HG03558 (cell line): ENCODE data around the gene ZNG1A.
"Not testable (repeated sequence)": the region's sequence is repeated elsewhere in the genome, so short reads cannot be mapped to it uniquely, and the experiment has no call there.

Source experiments
- ATAC-seq: cut with Tn5 transposase; IDR thresholded peaks from one replicate; pipeline ENCODE4 v1.9.1; 2021; ENCODE audit warnings: moderate number of reproducible peaks; ENCODE audit not compliant: unreplicated experiment; ENCODE audit errors: extremely low read depth

Gene ZNG1A

DNA sequence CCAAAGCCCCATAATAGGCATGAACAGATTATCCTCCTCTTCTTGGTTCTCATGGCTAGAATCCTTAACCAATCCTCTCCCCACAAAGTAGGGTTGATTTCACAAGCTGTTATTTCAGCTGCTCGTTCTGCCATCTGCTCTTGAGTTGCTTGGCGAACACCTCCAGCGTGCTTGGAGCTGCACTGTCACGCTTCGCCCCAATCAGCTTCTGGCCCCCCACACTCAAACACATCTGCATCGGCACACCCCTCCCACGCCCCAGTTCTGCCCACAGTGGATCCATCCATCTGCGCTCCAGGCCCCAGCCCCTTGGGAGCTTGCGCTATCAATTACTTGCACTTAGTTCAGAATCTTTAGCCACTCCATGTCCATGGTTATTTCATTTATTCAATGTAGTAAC lies 78.4 kb downstream of the ZNG1A start:
- ATAC-seq: not testable (repeated sequence)

DNA sequence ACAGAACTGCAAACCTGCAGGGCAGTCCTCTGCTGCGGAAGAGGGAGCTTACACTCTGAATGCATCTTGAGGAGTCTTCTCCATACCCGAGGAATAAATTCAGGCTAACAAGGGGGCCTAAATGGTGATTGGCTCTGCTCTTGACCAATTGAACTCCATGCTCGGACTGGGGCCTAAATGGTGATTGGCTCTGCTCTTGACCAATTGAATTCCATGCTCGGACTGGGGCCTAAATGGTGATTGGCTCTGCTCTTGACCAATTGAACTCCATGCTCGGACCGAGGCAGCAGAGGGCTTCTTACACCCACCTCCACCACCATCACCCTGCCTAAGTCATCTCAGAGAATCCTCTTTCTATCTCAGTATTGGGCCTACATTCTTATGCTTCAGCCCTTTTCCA lies 79.0 kb downstream of the ZNG1A start:
- not testable (repeated sequence) for ATAC-seq

GRCh38 chr9:98775-99174 lies 80.1 kb downstream of the ZNG1A start:
- ATAC-seq: not testable (repeated sequence)

DNA sequence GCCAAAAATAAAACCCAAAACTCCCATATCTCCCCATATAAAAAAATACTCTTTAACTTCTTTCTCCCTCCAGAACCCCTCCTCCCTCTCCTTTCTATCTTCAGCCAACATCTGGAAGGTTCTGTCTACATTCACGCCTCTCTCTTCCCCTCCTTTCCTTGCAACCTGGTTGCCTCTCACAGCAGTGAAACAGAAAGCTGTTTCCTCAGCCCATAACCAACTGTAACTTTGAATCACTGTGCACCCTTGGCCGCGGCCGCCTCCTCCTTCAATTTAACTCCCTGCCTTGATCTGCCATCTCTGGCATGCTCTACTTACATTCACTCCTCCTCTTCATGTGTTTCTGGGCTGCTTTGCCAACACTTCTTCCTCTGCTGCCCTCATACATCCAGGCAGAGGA lies 83.9 kb downstream of the ZNG1A start:
- ATAC-seq: not testable (repeated sequence)

DNA sequence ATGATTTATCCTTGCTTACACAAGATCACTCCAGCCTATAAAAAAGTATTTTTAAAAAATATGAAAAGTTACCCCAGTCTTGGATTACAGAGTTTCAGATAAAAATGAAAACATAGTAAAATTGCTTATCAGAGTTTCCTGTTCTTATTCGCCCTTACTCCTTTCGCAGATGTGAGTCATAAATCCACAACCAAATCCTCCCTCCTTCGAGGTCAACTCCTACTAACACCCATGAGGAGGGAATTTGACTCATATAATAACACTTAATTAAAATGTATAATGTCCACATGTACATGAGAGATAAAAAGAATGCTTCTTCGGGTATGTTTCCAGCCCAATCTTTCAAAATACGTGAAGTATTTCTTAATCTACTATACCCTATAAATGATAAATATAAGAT lies 84.5 kb downstream of the ZNG1A start:
- not testable (repeated sequence) for ATAC-seq

DNA sequence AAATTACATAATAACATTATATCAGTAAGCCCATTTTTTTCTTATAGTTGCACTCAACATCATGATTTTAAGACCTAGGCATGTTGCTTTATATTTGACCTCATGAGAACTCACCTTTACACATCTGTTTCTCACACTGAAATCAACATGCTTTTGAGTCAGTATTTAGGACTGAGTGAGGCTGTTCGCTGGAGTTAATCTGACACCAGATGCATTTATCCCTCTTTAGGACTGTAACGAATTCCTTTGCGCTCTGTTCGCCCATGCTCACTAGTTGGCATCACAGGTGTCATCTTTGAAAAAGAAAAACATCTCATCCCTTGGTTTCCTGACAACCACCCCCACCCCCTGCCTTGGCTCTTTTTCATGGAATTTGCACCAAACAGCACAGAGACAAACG lies 84.9 kb downstream of the ZNG1A start:
- not testable (repeated sequence) for ATAC-seq

DNA sequence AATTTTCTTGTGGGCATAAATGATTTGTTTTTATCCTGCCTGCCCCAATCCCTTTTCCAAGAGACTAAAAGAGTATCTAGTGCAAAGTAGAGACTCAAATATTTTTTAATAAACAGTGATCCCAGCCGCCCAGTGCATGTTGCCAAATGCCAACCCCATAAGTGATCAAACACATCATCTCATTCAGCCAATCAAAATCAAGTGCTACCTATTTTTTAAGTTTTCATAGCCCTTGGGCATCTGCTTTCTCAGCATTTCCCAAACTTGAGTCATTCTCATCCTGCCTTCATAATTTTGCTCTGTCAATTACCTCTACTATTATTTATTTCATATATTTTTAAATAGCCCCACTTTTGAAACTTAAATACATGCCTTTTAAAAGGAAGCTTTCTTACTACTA lies 88.0 kb downstream of the ZNG1A start:
- not testable (repeated sequence) for ATAC-seq

- ATAC-seq: not testable (repeated sequence)
These were observed 90.3 kb downstream of the ZNG1A start for GRCh38 chr9:88396-89037.

DNA sequence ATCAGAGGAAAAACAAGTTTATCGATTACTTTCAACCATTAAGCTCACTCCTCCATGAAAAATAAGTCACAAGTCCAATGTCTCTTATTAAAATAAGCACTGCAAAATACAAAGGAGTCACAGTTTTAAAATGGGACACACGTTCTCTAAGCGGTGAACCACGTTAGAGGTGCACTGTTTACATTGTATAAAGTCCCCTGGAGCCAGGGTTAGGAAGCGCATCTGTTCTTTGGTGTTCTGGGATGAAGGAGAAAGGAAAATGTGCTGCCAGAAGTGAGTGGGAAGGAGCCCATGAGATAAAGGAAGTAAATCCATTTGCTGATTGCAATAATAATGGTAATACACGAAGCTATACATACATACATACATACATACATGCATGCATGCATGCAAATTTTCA lies 91.0 kb downstream of the ZNG1A start:
- not testable (repeated sequence) for ATAC-seq

DNA sequence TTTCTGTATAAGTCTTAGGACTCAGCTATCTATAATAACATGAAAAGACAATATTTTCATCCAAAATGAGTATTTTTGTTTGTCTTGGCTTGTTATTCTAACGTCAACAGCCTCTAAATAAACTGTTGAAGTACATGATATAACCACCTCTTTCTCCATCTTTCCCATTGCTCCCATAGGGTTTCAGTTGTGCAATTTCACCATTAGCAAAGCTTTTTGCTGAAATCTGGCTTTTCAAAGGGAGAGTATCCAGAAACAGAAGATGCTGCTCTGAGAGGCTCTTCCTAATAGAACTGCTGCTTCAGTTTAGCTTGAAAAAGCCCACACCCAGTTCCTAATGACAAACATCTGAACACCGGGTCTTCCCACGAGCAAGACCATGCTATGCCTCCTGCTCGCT lies 91.8 kb downstream of the ZNG1A start:
- not testable (repeated sequence) for ATAC-seq

DNA sequence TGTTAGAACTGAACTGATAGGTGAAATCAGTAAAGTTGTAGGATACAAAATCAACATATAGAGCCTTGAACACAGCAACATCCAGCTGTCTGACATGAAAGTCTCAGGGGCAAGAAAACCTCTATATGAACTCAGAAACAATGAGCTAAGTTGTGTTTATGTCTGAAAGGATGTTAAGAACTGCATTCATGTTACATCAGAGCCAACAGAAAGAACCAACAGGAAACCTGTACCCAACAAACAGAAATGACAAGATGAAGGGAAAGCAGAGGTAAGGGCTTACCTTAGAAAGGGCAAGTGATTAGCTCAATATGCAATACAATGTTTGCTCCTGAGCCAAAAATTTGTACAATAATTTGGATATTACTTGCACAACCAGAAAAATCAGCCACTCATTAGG lies 92.2 kb downstream of the ZNG1A start:
- not testable (repeated sequence) for ATAC-seq

GRCh38 chr9:82932-83689 lies 95.7 kb downstream of the ZNG1A start:
- ATAC-seq: not testable (repeated sequence)

DNA sequence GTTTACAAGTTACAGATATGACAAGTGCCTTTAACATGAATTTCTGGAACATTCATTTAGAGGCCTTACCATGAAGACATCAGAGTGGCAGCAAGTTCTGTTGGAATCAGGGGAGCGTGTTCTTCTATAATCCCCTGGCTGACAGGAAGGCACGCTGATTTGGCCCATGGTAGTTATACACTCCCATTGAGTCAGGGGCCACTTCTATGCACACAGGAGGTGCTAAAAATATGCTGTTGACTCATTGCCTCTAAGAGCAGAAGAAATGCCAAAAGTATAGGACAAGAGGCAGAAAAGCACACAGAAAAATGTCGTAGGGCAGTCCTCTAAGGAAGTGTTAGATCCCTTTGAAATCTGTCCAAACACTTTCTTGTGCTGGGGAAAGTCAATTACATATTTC lies 100.5 kb downstream of the ZNG1A start:
- ATAC-seq: not testable (repeated sequence)

DNA sequence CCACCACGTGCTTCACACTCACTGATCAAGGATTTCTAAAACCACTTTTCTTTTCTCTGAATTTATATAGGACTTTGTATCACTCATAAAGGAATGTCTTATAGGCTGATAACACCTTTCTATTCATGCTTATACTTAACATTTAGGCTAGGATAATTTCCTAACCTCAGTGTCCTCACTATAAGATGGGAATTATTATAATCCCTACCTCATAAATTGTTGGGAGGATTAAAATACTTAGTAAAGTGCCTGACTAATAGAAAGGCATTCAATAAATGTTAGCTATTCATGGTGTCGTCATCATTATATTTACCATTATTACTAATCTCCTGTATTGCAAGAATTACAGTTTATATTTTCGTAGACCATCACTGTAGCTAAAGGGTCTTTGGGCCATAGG lies 102.5 kb downstream of the ZNG1A start:
- ATAC-seq: not testable (repeated sequence)

GRCh38 chr9:73900-74525 lies 104.8 kb downstream of the ZNG1A start:
- not testable (repeated sequence) for ATAC-seq

DNA sequence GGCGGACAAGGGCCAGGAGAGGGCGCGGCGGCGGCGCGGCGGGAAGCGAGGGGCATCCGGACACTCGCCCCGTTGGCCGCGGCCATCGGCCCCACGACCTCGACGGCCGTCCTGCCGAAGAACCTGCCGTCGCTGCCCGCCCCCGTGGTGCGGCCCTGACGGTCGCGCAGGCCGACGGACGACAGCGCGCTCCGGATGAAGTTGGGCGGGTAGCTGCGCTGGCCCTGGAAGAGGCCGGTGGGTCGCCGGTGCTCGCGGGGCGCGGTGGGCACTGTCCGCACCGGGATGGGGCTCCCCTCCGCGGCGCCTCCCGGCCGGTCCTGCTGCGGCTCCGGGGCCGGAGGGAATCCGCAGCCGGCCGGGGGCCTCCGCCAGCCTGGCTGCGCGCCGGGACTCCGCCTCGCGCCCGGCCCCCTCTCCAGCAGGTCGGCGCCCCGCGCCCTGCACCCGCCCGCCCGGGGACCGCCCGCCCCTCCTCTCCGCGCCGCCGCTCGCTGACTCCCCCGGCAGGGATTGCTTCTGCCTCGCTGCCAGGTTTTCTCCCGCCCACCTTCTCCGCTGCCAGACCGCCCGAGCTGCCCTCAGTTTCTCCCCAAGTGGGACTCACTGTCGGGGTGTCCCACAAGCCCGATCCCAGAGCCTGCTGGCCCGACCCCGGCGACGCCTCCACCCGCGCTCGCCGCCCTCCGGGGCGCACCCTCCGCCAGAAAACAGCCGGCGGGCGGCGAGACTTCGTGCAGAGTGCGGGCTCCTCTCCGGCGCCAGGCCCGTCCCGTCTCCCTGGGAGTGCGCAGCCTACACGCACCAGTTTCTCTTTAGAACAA lies 105.6 kb downstream of the ZNG1A start:
- ATAC-seq: not testable (repeated sequence)
